Neutrophil (primary cell): ENCODE results near the gene NPAS3.

ENCODE experiments used
- H3K27ac ChIP-seq: fragments of 200-600 bp; sonication (generic); 2 replicates; pipeline ENCODE4 v1.5.1; 2016; ENCODE audit warnings: mild to moderate bottlenecking, moderate library complexity
- H3K27me3 ChIP-seq: fragments of 200-600 bp; sonication (generic); 2 replicates; pipeline ENCODE4 v1.6.0; 2016; ENCODE audit warnings: mild to moderate bottlenecking
- H3K36me3 ChIP-seq: fragments of 200-600 bp; sonication (generic); 2 replicates; pipeline ENCODE4 v1.5.1; 2017
- H3K4me1 ChIP-seq, 2 experiments: fragments of 200-600 bp in 1 of 2; sonication (generic) in 1 of 2; 1 replicate in 1 of 2; 2 replicates in 1 of 2; pipeline versions ENCODE4 v1.5.1 to v1.6.1; 2013 to 2016; ENCODE audit warnings: low read depth in 1 of 2, low read length in 1 of 2, mild to moderate bottlenecking in 1 of 2, moderate library complexity in 1 of 2; ENCODE audit not compliant: control insufficient read depth in 1 of 2, insufficient read depth in 1 of 2
- H3K4me3 ChIP-seq, 2 experiments: fragments of 200-600 bp in 1 of 2; sonication (generic) in 1 of 2; 1 replicate in 1 of 2; 2 replicates in 1 of 2; pipeline ENCODE4 v1.5.1; 2013 to 2016; ENCODE audit warnings: low read depth in 1 of 2, low read length in 1 of 2, mild to moderate bottlenecking in 1 of 2, moderate library complexity in 1 of 2
- H3K9me3 ChIP-seq: fragments of 200-600 bp; sonication (generic); 2 replicates; pipeline ENCODE4 v1.5.1; 2016
- TF ChIP-seq, protein P1 (sequence below): fragments of 200-600 bp; sonication (generic); IDR thresholded peaks from 2 replicates; pipeline ENCODE4 v1.5.1; 2016; ENCODE audit warnings: antibody characterized with exemption

The NPAS3 gene

DNA sequence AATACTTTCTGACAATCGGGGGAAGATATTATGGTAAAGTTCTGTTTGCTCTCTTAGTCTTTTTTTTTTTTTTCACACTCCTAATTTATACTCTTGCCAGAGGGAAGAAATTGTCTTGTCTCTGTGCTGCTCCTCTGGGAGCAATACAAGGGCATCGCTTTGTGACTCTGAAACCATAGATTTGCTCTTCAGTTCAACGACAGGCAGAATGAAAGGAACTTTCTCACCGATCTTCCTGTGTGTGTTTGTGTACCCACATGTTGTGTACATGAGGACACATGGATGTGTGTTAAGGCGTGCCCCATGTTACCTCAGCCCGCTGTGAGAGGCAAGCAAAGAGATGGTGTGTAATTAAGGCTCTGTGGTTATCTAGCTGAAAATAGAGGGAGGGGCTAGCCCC lies 554.6 kb downstream of the NPAS3 start:
- TF ChIP-seq, protein P1, sequence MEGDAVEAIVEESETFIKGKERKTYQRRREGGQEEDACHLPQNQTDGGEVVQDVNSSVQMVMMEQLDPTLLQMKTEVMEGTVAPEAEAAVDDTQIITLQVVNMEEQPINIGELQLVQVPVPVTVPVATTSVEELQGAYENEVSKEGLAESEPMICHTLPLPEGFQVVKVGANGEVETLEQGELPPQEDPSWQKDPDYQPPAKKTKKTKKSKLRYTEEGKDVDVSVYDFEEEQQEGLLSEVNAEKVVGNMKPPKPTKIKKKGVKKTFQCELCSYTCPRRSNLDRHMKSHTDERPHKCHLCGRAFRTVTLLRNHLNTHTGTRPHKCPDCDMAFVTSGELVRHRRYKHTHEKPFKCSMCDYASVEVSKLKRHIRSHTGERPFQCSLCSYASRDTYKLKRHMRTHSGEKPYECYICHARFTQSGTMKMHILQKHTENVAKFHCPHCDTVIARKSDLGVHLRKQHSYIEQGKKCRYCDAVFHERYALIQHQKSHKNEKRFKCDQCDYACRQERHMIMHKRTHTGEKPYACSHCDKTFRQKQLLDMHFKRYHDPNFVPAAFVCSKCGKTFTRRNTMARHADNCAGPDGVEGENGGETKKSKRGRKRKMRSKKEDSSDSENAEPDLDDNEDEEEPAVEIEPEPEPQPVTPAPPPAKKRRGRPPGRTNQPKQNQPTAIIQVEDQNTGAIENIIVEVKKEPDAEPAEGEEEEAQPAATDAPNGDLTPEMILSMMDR = no peak
- Histone ChIP-seq H3K36me3 (no peaks in the 10 kb centered on the region), H3K9me3 (no peaks in the 10 kb centered on the region), H3K27me3 (no peaks in the 10 kb centered on the region), H3K4me3 (no peak overlapping the region), H3K27ac (no peak overlapping the region), H3K4me1 (no peaks in the 10 kb centered on the region)

DNA sequence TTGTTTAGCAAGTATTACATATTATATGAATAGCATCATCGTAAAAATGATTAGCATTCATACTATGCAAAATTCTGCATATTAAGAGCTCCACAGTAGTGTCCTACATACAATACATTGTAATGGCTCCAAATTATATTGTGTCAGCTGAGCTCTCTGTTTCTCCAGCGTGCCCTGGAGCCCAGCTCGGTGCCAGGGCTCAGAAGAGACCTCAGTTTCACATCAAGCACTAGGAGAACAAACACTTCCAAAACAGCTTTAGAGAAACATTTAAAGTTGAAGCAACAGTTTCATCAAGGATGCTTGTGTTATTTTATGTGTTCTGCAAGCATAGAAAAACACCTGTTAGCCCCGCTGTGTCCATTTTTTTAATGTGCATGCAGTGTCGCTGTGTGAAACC lies 555.3 kb downstream of the NPAS3 start:
- Histone ChIP-seq H3K27me3 (no peaks in the 10 kb centered on the region), H3K27ac (no peak overlapping the region), H3K9me3 (no peaks in the 10 kb centered on the region), H3K36me3 (no peaks in the 10 kb centered on the region), H3K4me3 (no peak overlapping the region), H3K4me1 (no peaks in the 10 kb centered on the region)
- TF ChIP-seq, protein P1 = no peak

DNA sequence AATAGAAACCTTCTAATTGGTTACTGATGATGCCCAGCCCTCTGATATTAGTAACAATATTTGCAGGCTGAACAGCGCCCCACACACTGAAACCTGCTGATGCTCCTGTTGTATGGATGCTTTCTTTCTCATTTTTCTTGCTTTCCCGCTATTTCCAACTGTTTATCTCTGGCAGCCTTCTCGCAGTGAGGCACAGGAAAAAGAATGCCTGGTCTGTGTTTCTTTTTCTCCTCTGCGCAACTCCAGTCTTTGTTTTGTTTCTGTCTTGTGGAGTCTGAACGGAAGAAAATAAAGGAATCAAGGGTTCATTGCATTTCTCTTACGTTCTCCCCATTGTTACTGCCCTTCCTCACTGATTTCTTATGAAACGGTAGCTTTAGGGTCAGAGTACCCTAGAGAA lies 561.0 kb downstream of the NPAS3 start:
- H3K9me3 ChIP-seq = no peaks in the 10 kb centered on the region
- H3K36me3 ChIP-seq = no peaks in the 10 kb centered on the region
- no peak overlapping the region for H3K27ac ChIP-seq
- no peak overlapping the region for H3K4me3 ChIP-seq
- H3K27me3 ChIP-seq = no peaks in the 10 kb centered on the region
- TF ChIP-seq, protein P1 = no peak
- H3K4me1 ChIP-seq = no peaks in the 10 kb centered on the region

DNA sequence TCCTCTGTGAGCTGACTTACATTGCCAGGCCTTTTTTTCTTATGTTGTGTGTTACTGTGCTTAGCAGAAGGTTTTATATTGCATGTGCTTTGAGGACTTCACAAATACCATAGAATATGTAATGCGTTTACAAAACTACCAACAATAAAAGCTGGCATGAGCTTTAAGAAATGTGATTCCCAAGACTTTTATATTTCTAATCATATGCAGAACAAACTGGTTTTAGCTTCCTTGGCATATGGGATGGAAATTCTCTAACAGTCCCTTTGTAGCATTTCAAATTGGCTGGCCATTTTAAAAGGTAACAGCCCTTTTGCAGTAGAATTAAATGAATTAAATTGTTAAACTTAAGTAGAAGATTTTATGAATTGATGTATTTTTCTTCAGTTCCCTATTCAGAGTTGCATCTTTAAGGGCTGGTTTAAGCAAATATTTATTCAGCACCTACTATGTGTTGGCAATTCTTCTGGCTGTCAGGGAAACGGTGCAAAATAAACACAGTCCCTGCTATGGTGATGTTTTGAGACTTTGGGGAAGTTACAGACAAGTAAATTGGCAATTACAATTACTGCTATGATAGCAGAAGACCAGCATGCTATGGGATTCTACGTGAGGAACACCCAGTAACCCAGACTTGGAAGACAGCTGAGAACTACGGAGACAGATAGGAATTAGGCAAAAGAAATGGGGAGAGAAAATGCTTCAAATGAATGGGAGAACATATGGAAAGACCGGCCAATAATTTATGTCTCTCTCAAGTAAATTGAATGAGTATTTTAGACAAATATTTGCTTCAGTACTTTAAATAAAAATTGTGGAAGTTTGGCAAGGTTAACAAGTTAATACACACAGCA lies 565.8 kb downstream of the NPAS3 start:
- no peaks in the 10 kb centered on the region for H3K9me3 ChIP-seq
- TF ChIP-seq, protein P1 = no peak
- no peaks in the 10 kb centered on the region for H3K27me3 ChIP-seq
- no peaks in the 10 kb centered on the region for H3K36me3 ChIP-seq
- no peak overlapping the region for H3K27ac ChIP-seq
- H3K4me1 ChIP-seq = no peaks in the 10 kb centered on the region
- H3K4me3 ChIP-seq = no peak overlapping the region

DNA sequence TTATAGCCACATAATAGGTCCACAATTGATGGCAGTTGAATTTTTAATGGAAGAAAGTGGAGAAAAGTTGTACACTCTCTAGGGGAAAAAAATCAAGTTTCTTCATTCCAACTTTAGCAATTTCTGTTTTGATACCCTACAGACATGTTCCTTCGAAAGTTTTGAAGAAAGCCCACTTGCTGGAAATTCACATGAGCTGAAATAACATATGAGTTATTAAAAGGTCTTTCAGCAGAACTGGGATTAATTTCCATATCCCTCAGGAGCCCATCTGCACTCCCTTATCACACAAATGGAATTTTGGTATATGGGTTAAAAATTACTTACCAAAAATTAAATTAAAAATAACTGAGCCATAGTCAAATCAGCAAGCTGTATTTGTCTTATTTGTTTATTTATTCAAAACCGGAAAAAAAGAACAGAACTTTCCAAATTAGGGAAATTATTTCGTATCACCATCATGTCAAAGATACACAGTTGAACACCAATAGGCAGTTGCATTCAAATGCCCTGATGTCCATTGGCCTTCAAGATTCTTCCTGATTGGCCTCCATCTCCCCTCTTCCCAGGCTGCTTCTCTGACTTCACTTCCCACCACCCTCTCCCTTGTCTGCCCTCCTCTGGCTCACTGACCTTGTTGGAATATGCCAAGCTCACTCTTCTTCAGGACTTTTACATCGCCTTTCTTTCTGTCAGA lies 566.7 kb downstream of the NPAS3 start:
- H3K27ac ChIP-seq = no peak overlapping the region
- H3K27me3 ChIP-seq = no peaks in the 10 kb centered on the region
- H3K4me1 ChIP-seq = no peaks in the 10 kb centered on the region
- TF ChIP-seq, protein P1 = no peak
- H3K36me3 ChIP-seq = no peaks in the 10 kb centered on the region
- H3K4me3 ChIP-seq = no peak overlapping the region
- no peaks in the 10 kb centered on the region for H3K9me3 ChIP-seq
